Mesenchymal stem cell (in vitro differentiated cells and primary cell): Measurements from ENCODE around the gene USP22.

Source experiments
- DNase-seq: peaks from one replicate; pipeline ENCODE4 v3.0.0-alpha.2; 2013
- H2AFZ ChIP-seq: one replicate; pipeline ENCODE4 v1.6.1; 2013; ENCODE audit warnings: low read depth, mild to moderate bottlenecking, control low read depth, inconsistent platforms, low read length, moderate library complexity
- H2AK5ac ChIP-seq: 2 replicates; pipeline ENCODE4 v1.6.1; 2013; ENCODE audit warnings: low read length, moderate library complexity, mild to moderate bottlenecking, inconsistent platforms; ENCODE audit not compliant: severe bottlenecking
- H2BK120ac ChIP-seq: one replicate; pipeline ENCODE4 v1.6.1; 2013; ENCODE audit warnings: low read depth, mild to moderate bottlenecking, inconsistent platforms, low read length, moderate library complexity
- H2BK12ac ChIP-seq, 2 experiments: one replicate each; pipeline ENCODE4 v1.6.1; 2013; ENCODE audit warnings: inconsistent platforms in 2 of 2, low read length in 2 of 2, mild to moderate bottlenecking in 2 of 2, moderate library complexity in 2 of 2, control low read depth in 1 of 2
- H2BK15ac ChIP-seq: one replicate; pipeline ENCODE4 v1.6.1; 2013; ENCODE audit warnings: mild to moderate bottlenecking, low read depth, inconsistent platforms; ENCODE audit not compliant: poor library complexity, severe bottlenecking
- H2BK5ac ChIP-seq: 2 replicates; pipeline ENCODE4 v1.6.1; 2013; ENCODE audit warnings: low read depth, mild to moderate bottlenecking, low read length, control low read depth, inconsistent platforms; ENCODE audit not compliant: poor library complexity, severe bottlenecking
- H3K14ac ChIP-seq, 2 experiments: one replicate each; pipeline ENCODE4 v1.6.1; 2013; ENCODE audit warnings: inconsistent platforms in 2 of 2, low read length in 2 of 2, control low read depth in 1 of 2, mild to moderate bottlenecking in 1 of 2, moderate library complexity in 1 of 2
- H3K18ac ChIP-seq, 2 experiments: one replicate each; pipeline ENCODE4 v1.6.1; 2013; ENCODE audit warnings: inconsistent platforms in 2 of 2, low read length in 2 of 2, control low read depth in 1 of 2, low read depth in 1 of 2, mild to moderate bottlenecking in 1 of 2
- H3K23ac ChIP-seq, 2 experiments: one replicate each; pipeline ENCODE4 v1.6.1; 2013; ENCODE audit warnings: inconsistent platforms in 2 of 2, low read length in 2 of 2, mild to moderate bottlenecking in 2 of 2, moderate library complexity in 2 of 2, control low read depth in 1 of 2
- H3K27ac ChIP-seq: 2 replicates; pipeline ENCODE4 v1.5.1; 2013; ENCODE audit warnings: mild to moderate bottlenecking, moderate library complexity, low read length, control low read depth, inconsistent platforms; ENCODE audit not compliant: poor library complexity, severe bottlenecking
- H3K27me3 ChIP-seq, 2 experiments: 2 replicates each; pipeline versions ENCODE4 v1.6.1 to v1.7.0; 2013; ENCODE audit warnings: low read length in 2 of 2, mild to moderate bottlenecking in 2 of 2, moderate library complexity in 2 of 2, control low read depth in 1 of 2, inconsistent platforms in 1 of 2; ENCODE audit not compliant: control insufficient read depth in 1 of 2, insufficient read depth in 1 of 2
- H3K36me3 ChIP-seq, 2 experiments: 2 replicates each; pipeline versions ENCODE4 v1.6.1 to v1.7.0; 2013; ENCODE audit warnings: low read length in 2 of 2, control low read depth in 1 of 2, inconsistent platforms in 1 of 2, low read depth in 1 of 2, mild to moderate bottlenecking in 1 of 2; ENCODE audit not compliant: insufficient read depth in 2 of 2, control insufficient read depth in 1 of 2
- H3K4ac ChIP-seq, 2 experiments: one replicate each; pipeline ENCODE4 v1.6.1; 2013; ENCODE audit warnings: inconsistent platforms in 2 of 2, low read length in 2 of 2, mild to moderate bottlenecking in 2 of 2, moderate library complexity in 2 of 2, control low read depth in 1 of 2, low read depth in 1 of 2
- H3K4me1 ChIP-seq: 2 replicates; pipeline ENCODE4 v1.6.1; 2013; ENCODE audit warnings: low read depth, low read length, control low read depth; ENCODE audit not compliant: control insufficient read depth, insufficient read depth
- H3K4me2 ChIP-seq: 2 replicates; pipeline ENCODE4 v1.6.1; 2013; ENCODE audit warnings: low read length, mild to moderate bottlenecking, inconsistent platforms; ENCODE audit not compliant: poor library complexity, severe bottlenecking
- H3K4me3 ChIP-seq, 2 experiments: 2 replicates each; pipeline versions ENCODE4 v1.5.1 to v1.7.0; 2013; ENCODE audit warnings: low read length in 2 of 2, mild to moderate bottlenecking in 2 of 2, control low read depth in 1 of 2, low read depth in 1 of 2; ENCODE audit not compliant: insufficient read depth in 1 of 2
- H3K79me1 ChIP-seq: replicated peaks from 2 replicates; pipeline ENCODE4 v1.6.1; 2013; ENCODE audit warnings: mild to moderate bottlenecking, control low read depth, low read length, inconsistent platforms; ENCODE audit not compliant: poor library complexity, severe bottlenecking
- H3K9ac ChIP-seq: 2 replicates; pipeline ENCODE4 v1.7.0; 2013; ENCODE audit warnings: mild to moderate bottlenecking, low read length, moderate library complexity
- H3K9me3 ChIP-seq: 2 replicates; pipeline ENCODE4 v1.7.0; 2013; ENCODE audit warnings: mild to moderate bottlenecking, low read length; ENCODE audit not compliant: control insufficient read depth
- H4K8ac ChIP-seq: one replicate; pipeline ENCODE4 v1.6.1; 2013; ENCODE audit warnings: inconsistent platforms, mild to moderate bottlenecking, low read length, moderate library complexity
- H4K91ac ChIP-seq: one replicate; pipeline ENCODE4 v1.6.1; 2013; ENCODE audit warnings: mild to moderate bottlenecking, low read length, inconsistent platforms
- WGBS: methylation state at CpG from one replicate; pipeline ENCODE4 v1.1.7; 2013; ENCODE audit warnings: mixed read lengths; 5-methylcytosine and 5-hydroxymethylcytosine counted together

The USP22 gene

DNA sequence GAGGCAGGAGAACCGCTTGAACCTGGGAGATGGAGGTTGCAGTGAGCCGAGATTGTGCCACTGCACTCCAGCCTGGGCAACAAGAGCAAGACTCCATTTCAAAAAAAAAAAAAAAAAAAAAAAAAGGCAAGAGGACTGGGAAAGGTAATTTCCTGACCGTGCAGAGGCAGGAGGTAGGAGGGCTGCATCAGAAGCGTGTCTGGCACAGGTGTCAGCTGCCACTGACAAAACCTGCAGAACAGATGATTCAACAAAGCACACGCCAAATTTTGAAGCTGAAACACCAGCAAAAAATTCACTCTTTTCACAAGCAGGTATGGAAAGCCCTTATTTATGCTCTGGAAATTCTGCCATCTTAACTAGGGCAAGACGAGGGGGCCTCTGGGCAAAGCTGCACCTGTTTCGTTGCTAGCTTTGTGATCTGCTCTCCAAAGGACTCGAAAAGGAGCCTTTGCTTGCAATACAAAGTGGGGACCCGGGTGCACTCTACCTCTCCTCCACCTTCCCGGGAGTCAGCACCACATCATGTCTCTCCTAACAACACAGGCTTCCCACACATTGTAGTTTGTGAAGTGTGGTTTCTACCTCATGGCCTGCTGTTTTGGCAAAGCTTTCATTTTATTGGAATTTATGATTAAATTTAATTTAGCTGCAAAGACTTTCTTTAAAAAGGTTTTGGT is 33.7 kb downstream of the USP22 start:
- no peak overlapping the region for H2AK5ac ChIP-seq
- peaks cover 24% of the 10 kb centered on the region for H3K79me1 ChIP-seq
- H2BK15ac ChIP-seq, result no peak overlapping the region
- no peak overlapping the region for H3K23ac ChIP-seq
- H2BK12ac ChIP-seq, result no peak overlapping the region
- no peak overlapping the region for H3K4ac ChIP-seq
- peaks cover 3% of the 10 kb centered on the region for H3K4me1 ChIP-seq
- no peak overlapping the region for H2AFZ ChIP-seq
- no peak overlapping the region for H4K8ac ChIP-seq
- no peaks in the 10 kb centered on the region for H3K27me3 ChIP-seq
- whole genome bisulfite sequencing, result 85% methylated on average over 7 of the region's 10 CpGs
- H3K14ac ChIP-seq, result no peak overlapping the region
- no peak overlapping the region for H2BK120ac ChIP-seq
- no peak overlapping the region for H3K27ac ChIP-seq
- H3K9me3 ChIP-seq, result no peaks in the 10 kb centered on the region
- no peak overlapping the region for H3K9ac ChIP-seq
- H3K4me3 ChIP-seq, result no peak overlapping the region
- H3K4me2 ChIP-seq, result no peak overlapping the region
- H4K91ac ChIP-seq, result no peak overlapping the region
- peaks cover 82 to 97% of the 10 kb centered on the region in 2 experiments for H3K36me3 ChIP-seq
- no peak overlapping the region for H2BK5ac ChIP-seq
- no peak overlapping the region for H3K18ac ChIP-seq
- DNase-seq, result no peak

DNA sequence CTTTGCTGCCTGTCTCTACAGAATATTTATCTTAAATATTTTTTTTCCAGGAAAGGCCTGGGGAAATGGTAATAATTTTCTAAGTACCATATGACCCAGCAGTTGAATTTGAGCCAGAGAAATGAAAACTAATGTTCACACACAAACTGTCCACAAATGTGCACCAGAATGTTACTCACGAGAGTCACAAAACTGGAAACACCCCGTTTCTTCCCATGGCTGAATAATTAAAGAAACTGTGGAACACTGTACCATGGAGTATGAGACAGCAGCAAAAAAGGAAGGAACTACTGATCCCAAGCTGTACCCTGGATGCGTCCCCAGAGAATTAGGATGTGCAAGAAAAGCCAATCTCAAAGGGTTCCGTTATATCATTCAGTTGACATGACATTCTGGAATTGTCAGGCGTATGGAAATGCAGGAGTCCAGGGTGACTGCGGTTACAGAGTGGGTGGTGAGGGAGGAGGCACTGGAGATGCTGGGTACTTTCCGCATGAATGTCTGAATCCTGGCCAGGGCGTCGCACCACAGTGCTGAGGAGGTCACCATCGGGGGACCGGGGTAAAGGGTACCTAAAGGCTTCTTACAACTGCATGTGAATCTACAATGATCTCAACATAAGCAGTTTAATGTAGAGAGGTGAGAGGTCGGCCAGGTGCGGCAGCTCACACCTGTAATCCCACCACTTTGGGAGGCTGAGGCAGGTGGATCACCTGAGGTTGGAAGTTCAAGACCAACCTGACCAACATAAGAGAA is 34.5 kb downstream of the USP22 start:
- no peak overlapping the region for H3K14ac ChIP-seq
- H2BK12ac ChIP-seq, result no peak overlapping the region
- no peak overlapping the region for H4K91ac ChIP-seq
- no peak overlapping the region for H3K27ac ChIP-seq
- DNase-seq, result no peak
- no peak overlapping the region for H4K8ac ChIP-seq
- H3K9me3 ChIP-seq, result no peaks in the 10 kb centered on the region
- no peak overlapping the region for H2AK5ac ChIP-seq
- no peak overlapping the region for H2AFZ ChIP-seq
- no peak overlapping the region for H3K23ac ChIP-seq
- H3K36me3 ChIP-seq, result peaks cover 89 to 99% of the 10 kb centered on the region in 2 experiments
- H3K4me1 ChIP-seq, result peaks cover 3% of the 10 kb centered on the region
- no peaks in the 10 kb centered on the region for H3K27me3 ChIP-seq
- H3K4me3 ChIP-seq, result no peak overlapping the region
- H3K79me1 ChIP-seq, result peaks cover 25% of the 10 kb centered on the region
- no peak overlapping the region for H2BK120ac ChIP-seq
- H3K4ac ChIP-seq, result no peak overlapping the region
- H3K4me2 ChIP-seq, result no peak overlapping the region
- no peak overlapping the region for H3K18ac ChIP-seq
- no peak overlapping the region for H2BK5ac ChIP-seq
- H2BK15ac ChIP-seq, result no peak overlapping the region
- no peak overlapping the region for H3K9ac ChIP-seq
- WGBS, result 85% methylated on average over 7 of the region's 13 CpGs

DNA sequence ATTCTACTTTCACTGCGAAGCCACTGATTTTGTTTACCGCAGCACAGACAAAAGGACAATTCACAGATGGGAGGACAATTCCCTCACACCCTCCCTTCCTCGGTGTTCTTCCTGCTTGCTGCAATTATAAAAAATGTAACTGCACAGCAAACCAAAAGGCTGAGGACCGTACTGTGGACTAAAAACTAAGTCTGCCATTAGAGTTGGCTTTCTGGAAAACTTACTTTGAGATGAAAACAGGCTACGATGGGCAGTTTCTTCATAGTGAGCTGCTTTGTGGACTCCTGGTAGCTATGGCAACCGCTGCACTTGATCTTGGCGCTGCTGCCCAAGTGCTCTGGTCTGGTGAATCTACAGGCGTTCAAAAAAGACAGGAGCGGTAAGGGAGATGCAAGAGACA is 35.2 kb downstream of the USP22 start:
- DNase-seq, result no peak
- H2BK15ac ChIP-seq, result no peak overlapping the region
- over 99% methylated on average over 7 of the region's 9 CpGs for WGBS

DNA sequence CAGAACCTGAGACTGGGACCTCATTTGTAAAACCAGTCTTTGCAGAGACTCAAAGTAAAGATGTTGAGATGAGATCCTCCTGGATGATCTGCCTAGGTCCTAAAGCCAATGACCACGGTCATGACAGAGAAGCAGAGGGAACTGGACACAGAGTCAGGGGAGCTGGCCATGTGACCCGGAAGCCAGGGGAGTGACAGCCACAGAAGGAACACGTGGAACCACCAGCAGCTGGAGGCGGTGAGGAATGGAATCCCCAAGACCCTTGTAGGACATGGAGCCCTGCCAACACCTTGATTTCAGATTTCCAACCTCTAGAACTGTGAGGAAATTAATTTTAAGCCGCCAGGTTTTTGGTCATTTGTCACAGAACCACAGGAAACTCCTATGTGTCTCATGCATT is 37.0 kb downstream of the USP22 start:
- Histone ChIP-seq H3K79me1 (peaks cover 30% of the 10 kb centered on the region), H2AK5ac (no peak overlapping the region), H3K4me3 (no peak overlapping the region), H2AFZ (no peak overlapping the region), H2BK120ac (no peak overlapping the region), H3K27me3 (no peaks in the 10 kb centered on the region), H3K14ac (no peak overlapping the region), H3K9ac (no peak overlapping the region), H2BK12ac (no peak overlapping the region), H3K23ac (no peak overlapping the region), H3K9me3 (no peaks in the 10 kb centered on the region), H3K36me3 (peaks cover 88 to 98% of the 10 kb centered on the region in 2 experiments), H4K91ac (no peak overlapping the region), H3K4ac (no peak overlapping the region), H4K8ac (no peak overlapping the region), H2BK5ac (no peak overlapping the region), H3K27ac (no peak overlapping the region), H3K4me2 (no peak overlapping the region), H3K18ac (no peak overlapping the region), H3K4me1 (peaks cover 3% of the 10 kb centered on the region), H2BK15ac (no peak overlapping the region)
- WGBS, result 98% methylated on average over 5 of the region's 5 CpGs
- no peak for DNase-seq

More for the DNA sequence above, 35.2 kb downstream of the USP22 start:
- Histone ChIP-seq H3K36me3 (peaks cover 89 to 98% of the 10 kb centered on the region in 2 experiments), H3K4me2 (no peak overlapping the region), H2AFZ (no peak overlapping the region), H3K4ac (no peak overlapping the region), H3K79me1 (peaks cover 29% of the 10 kb centered on the region), H2BK120ac (no peak overlapping the region), H2AK5ac (no peak overlapping the region), H3K23ac (no peak overlapping the region), H3K9me3 (no peaks in the 10 kb centered on the region), H3K4me3 (no peak overlapping the region), H4K8ac (no peak overlapping the region), H3K14ac (no peak overlapping the region), H3K18ac (no peak overlapping the region), H2BK12ac (no peak overlapping the region), H2BK5ac (no peak overlapping the region), H3K4me1 (peaks cover 3% of the 10 kb centered on the region), H3K9ac (no peak overlapping the region), H4K91ac (no peak overlapping the region), H3K27me3 (no peaks in the 10 kb centered on the region), H3K27ac (no peak overlapping the region)
